Choroid plexus epithelial cell (primary cell): ENCODE measurements around the gene DCAF6.

Experiments used
- DNase-seq: peaks from one replicate; pipeline ENCODE4 v3.0.0-alpha.2; 2010; ENCODE audit warnings: low read depth
- H3K4me3 ChIP-seq: 2 replicates; pipeline ENCODE4 v1.5.1; 2011; ENCODE audit warnings: low read depth, mild to moderate bottlenecking, control low read depth, low read length, moderate library complexity
- TF ChIP-seq, protein P1 (sequence below): conservative IDR thresholded peaks from 2 replicates; pipeline ENCODE4 v1.5.1; 2011; ENCODE audit warnings: low read depth, mild to moderate bottlenecking, control low read depth, inconsistent platforms, low read length, moderate library complexity

DCAF6 gene

DNA sequence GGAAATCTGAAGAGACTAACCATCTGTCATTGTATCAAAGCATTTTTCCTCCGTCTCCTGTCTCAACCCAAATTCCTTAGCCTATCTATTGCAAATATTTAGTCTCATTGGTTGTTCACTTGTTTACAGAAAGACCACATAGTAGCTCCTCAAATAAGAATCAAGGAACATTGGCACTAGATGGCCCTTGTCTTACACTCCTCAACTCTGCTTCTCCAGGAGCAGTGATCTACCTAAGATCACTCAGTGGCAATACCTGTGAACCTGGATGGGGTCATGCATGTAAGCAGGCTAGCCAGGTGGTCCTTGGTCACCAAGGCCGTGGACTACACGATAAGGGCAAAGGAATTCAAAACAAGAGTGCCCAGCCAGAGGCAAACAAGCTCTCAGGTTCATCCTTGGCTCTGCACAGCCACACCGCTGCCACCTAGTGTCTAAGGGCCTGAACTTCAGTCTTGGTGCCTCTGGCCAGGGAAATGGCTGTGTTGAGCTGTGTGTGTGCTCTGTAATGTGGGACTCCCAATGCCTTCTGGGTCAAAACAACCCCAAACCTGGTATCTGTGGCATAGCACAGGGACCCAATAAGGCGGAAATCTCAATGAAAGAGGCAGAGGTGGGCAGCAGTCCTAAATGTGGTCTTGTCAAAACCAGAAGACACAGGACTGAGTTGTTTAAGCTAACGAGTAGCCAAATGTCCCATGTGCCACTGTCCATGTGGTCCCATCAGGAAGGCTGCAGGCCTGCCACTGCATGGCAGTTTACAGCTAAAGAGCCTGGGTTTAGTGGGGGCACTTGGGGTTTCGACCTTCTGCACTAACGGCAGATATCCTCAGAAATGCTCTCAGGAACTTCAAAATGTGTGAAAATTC lies 145.8 kb downstream of the DCAF6 start:
- TF ChIP-seq, protein P1, sequence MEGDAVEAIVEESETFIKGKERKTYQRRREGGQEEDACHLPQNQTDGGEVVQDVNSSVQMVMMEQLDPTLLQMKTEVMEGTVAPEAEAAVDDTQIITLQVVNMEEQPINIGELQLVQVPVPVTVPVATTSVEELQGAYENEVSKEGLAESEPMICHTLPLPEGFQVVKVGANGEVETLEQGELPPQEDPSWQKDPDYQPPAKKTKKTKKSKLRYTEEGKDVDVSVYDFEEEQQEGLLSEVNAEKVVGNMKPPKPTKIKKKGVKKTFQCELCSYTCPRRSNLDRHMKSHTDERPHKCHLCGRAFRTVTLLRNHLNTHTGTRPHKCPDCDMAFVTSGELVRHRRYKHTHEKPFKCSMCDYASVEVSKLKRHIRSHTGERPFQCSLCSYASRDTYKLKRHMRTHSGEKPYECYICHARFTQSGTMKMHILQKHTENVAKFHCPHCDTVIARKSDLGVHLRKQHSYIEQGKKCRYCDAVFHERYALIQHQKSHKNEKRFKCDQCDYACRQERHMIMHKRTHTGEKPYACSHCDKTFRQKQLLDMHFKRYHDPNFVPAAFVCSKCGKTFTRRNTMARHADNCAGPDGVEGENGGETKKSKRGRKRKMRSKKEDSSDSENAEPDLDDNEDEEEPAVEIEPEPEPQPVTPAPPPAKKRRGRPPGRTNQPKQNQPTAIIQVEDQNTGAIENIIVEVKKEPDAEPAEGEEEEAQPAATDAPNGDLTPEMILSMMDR = peak; percentile 97
- no peak overlapping the region for H3K4me3 ChIP-seq
- peak; percentile 89 for DNase-seq

DNA sequence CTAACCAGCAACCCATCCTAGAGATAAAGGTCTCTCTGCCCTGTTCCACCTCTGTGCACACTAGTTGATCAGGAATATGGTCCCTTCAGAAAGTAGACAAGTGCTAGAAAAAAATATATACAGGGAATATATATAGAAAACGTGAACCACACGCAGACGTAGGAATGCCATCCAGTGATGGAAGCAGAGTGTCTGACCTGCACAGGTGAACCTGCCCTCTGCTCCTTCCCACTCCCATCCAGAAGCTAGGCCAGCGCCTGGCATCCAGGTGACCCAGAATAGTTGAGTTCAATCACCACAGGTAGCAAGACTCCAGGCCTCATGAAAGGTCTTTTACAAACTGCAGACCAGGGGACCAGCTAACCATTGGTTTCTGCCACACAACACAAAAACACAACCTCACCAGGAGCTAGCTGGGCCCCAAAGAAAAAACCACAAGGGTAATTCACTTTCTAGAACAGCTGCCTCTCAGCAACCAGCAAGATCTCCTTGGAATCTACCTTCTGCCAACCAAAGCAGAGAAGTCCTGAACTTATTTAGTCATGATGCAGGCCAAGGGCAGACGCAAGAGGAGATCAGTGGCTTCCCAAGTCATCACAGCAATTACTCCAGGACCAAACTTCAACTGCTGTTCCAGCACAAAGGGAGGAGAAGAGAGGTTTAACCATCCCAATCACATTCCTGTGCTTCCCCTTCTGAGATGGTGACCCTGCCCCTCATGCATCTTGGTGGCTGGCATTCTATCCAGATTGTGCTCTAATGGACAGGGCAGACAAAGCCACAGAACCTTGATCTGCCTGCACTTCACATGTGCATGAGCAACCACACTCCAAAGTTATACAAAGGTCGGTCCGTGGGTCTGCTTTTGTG lies 147.2 kb downstream of the DCAF6 start:
- H3K4me3 ChIP-seq = no peak overlapping the region
- DNase-seq = no peak
- TF ChIP-seq, protein P1 = no peak

DNA sequence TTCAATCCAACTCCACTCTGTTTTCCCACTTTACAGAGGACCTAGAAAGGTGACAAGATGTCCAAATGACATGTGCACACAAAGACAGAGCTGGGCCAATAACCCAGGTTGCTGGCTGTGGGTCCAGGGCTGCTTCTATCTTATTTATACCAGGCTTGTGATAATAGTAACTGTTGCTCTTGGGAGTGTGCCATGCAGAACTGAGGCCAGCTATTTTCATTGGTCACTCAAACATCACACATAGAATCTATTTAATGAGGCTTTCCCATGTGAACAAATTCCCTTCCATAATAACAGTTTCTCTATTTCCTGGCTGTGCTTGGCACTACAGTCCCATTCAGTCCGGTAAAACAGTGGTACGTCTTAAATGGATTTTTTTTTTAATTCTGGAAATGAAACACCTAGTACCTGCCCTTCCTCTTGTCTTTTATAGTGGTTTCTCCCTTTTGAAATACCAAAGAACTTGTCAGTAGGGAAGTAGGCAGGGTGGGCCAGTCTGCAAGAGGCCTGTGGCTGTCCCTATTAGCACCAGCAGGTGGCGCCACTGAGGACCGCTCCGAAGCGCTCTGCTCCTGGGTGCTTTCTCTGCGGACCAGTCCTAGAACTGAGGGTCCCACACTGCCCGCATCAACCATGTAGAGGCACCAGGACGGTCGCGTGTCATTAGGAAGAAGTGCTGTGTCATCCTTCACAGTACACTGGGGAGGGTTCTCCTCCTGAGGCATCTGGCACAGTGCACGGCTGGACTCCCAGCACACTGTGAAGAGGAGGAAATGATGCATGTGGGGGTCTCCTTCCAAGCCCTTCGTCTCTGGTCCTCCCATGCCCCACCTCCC lies 148.1 kb downstream of the DCAF6 start:
- DNase-seq = peak; percentile 66
- no peak overlapping the region for H3K4me3 ChIP-seq
- TF ChIP-seq, protein P1 = peak; percentile 93

DNA sequence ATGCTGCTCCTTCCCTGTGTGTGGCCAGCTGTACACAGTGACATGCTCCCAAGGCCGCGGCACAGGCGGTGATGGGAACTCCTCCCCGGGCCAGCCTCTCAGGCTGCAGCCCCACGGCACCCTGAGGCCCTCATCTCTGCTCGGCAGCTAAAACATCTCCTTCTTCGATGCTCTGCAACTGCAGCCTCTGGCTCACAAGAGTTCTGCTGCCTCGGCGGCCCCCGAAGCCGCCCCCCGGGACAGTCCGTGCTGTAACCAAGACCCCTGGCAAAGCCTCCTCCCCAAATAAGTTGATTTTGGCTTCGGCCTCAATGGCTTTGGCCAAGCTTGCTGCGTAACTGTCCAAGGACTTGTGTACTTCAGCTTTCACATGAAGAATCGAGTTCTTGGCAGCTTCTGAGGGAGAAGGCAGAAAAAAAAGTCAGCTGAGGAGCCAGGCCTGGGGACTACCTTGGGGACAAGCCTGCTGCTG lies 149.0 kb downstream of the DCAF6 start:
- DNase-seq = no peak
- TF ChIP-seq, protein P1 = no peak
- H3K4me3 ChIP-seq = no peak overlapping the region

DNA sequence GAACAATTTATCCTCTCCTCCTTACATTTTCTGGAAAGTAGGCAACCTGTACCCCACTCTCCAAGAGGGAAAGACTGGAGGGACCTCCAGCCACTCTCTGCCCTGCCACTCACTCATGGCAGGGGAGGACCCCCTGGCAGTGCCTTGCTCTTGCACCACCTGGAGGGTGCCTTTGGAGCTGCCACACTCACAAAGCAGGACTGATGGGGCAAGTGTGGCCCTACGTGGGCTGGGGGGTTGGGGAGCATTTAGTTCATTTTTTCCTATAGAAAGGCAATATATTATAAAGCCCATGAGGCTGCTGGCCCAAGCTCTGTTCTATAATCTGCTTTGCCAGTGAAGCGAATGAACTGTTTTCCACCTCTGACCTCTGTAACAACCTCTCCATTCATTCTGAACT lies 150.0 kb downstream of the DCAF6 start:
- H3K4me3 ChIP-seq = no peak overlapping the region
- DNase-seq = no peak
- TF ChIP-seq, protein P1 = no peak

DNA sequence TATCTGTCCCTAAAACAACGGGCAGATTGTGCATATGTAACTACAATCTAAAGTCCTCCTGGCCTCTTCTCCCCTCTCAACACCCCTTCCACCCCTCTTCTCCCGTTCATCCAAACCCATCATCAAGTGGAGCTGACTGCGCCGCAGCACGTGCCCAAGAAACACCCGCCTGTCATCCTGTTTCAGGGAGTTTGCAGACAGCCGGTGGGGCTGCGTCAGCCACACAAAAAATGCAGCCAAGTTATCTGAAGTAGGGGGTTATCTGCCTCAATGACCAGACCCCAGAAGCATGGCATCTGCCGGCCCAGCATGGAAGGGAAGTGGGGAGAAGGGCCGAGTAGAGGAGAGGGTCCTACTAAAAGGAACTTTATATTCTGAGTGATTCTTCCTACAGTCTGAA lies 151.2 kb downstream of the DCAF6 start:
- TF ChIP-seq, protein P1 = no peak
- no peak for DNase-seq

More for the DNA sequence above, 151.2 kb downstream of the DCAF6 start:
- no peak overlapping the region for H3K4me3 ChIP-seq
